IPS DF 4.7 (cell line): ENCODE results near the gene PRRT4.

Experiments
- DNase-seq: peaks from one replicate; pipeline ENCODE4 v3.0.0-alpha.2; 2013; ENCODE audit warnings: low spot score; ENCODE audit errors: extremely low read depth

Gene PRRT4

GRCh38 chr7:128349466-128349825, 12.0 kb downstream of the PRRT4 start:
- DNase-seq = no peak

DNA sequence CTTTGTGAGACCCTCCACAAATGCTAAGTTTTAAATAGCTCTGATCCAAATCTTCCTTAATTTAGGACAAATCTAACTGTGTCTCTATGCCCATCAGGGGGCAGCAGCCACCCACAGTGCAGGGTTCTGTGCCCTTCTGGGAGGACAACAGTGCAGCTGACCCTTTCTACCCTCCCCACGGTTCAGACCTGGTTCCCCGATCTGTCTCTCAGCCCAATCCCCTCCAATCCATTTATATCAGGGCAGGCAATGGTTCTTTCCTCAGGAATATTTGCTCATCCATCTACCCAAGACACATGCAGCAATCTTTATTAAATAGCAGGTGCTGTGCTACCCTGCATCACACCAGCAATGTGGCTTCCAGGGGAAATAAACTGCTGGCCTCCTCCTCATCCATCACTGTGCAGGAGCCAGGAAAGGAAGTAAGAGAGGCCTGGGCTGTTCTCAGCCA, 13.8 kb downstream of the PRRT4 start:
- no peak for DNase-seq

- no peak for DNase-seq
Observed at GRCh38 chr7:128344431-128344774, 17.1 kb downstream of the PRRT4 start.

GRCh38 chr7:128343554-128344430, 17.7 kb downstream of the PRRT4 start, which contains the start of gene RBM28:
Gene RBM28 (minus strand): TSS chr7:128343908. CDS start chr7:128343793, 115 bp downstream.
- DNase-seq = no peak

- no peak for DNase-seq
Observed at GRCh38 chr7:128341733-128342132, 19.8 kb downstream of the PRRT4 start.

DNA sequence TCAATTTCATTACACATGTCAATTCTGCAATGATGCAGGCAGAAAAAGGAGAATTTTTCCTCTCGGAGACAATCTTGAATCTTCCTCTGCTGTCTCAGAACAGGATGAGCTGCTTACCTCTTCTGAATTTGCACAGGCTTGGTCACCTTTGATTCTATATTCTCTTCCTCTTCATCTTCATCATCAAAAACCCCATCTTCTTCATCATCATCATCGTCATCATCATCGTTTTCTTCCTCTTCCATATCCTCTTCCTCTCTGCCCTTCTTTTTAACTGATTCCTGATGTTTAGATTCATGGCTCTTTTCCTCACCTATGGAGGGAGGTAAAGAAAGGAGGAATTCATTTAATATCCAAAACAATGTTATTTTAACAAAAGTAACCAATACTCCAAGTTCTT, 25.8 kb downstream of the PRRT4 start:
- no peak for DNase-seq

DNA sequence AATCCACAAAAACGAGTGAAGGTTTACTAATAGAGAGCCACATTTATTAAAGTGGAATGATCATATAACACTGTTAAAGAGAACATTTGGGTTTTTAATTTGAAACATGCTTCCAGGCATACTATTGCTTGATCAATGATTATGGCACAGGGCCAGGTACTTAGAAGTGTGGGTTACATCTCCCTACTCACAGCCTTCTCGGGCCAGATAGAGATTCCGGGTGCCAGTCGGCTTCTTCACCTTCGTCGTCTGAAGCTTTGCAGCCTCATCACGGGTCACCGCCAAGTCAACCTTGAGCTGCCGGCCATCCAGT, 37.2 kb downstream of the PRRT4 start:
- DNase-seq = no peak

GRCh38 chr7:128323459-128324367, 37.8 kb downstream of the PRRT4 start:
- no peak for DNase-seq

DNA sequence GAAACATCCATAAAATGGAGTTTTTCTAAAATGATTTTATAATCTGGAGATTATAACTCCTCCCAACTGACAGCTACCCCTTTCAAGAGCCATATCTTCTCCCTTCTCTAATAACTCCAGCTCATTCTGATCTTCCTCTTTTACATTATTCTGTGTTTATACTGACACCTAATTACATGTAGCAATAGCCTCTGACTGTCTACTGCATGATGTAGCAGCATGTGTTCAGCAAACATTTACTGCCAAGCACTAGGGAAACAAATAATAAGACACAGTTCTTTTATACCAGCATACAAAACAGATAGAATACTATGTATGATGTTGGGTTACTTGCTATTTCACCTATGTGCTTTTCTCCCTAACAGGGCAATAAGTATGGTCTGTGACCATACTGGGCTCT, 38.5 kb downstream of the PRRT4 start:
- DNase-seq = no peak

- no peak for DNase-seq
Observed at GRCh38 chr7:128322040-128322643, 39.3 kb downstream of the PRRT4 start.

DNA sequence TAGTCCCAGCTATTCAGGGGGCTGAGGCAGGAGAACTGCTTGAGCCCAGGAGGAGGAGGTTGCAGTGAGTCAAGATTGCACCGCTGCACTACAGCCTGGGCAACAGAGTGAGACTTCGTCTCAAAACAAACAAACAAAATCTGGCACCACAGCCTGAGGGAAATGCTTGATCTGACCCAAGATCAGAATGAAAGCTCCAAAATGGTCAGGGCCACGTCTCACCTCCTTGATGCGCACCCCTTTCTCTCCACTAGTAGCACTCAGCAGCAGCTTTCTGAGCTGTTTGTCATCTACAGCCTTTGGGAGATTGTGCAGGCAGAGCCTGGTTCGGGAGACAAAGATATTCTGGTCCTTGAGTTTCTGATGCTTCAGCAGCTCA, 40.5 kb downstream of the PRRT4 start:
- DNase-seq = no peak

GRCh38 chr7:128318691-128319090, 42.8 kb downstream of the PRRT4 start:
- DNase-seq = no peak

GRCh38 chr7:128311013-128311412, 50.5 kb downstream of the PRRT4 start:
- DNase-seq = no peak

DNA sequence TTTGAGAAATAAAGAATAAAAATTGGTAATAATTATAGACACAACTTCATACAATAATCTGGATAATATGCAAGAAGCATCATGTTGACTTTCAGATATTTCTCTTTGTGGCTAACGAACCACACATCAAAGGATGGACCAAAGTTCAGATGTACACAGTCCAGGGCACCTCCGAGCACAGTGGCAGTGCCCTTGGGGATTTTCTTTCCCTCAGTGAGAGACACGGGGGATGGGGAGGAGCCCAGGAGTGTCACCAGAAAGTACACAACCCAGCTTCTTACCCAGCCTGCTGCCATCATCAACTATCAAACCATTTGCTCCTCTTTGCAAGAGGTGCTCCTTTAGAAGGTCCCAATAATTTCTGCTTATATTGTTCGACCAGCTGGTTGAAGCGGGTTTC, 51.0 kb downstream of the PRRT4 start:
- DNase-seq = no peak

DNA sequence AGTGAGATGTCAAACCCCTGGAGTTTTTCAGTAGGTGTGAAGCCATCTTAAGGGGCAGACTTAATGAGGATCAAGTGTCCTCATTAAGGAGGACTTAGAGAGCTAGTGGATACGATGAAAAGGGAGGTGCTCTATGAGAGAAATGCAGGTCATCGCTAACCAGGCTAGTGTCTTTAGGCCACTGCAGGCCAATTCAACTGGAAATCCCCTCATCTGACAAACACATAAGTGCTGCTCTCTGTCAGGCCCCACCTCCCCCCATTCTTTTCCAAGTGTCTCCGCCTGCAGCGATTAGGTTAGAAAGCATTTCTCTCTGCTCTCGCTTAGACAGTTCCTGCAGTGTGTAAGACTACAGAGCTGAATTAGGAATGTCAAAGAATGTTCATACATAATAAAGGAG, 51.5 kb downstream of the PRRT4 start:
- DNase-seq = no peak

GRCh38 chr7:128309124-128309523, 52.4 kb downstream of the PRRT4 start:
- no peak for DNase-seq

GRCh38 chr7:128307061-128307460, 54.4 kb downstream of the PRRT4 start:
- no peak for DNase-seq

GRCh38 chr7:128304212-128304611, 57.3 kb downstream of the PRRT4 start:
- DNase-seq = no peak

DNA sequence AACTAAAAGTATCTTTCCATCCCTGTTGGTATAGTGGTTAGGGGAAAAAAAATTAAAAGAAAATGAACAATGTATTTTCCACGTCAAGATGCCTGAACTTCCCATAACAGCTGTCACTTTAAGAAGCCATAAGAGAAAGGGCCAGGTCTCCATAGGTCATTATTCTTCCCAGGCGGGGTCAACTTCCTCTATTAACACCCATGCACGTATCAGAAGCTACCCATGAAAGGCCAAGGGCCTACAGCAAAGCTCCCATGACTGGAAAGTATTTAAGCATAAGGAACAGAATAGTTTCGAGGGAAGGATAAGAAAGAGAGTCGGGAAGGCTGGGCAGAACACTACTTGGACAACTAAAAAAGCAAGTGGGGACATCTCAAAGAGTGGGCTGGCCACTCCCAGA, 57.8 kb downstream of the PRRT4 start:
- DNase-seq = no peak

- DNase-seq = no peak
Observed at GRCh38 chr7:128303133-128303532, 58.4 kb downstream of the PRRT4 start.

DNA sequence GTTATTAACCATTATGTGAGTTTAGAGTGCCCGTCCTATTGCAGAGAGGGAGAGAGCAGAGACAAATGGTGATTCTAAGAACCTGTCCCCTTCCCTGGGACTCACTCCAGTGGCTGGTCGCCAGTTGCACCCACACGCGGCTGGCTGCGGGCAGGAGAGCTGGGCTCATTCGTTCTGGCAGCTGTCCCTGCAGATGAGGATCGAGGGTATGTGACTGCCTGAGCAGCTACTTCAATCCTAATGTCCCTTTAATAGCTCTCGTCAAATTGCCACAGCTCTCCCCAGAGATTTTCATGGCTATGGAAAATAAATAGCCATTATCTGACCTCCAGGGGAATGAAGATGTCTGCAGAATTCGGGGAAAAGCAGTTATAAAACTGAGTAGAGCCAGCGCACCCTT, 59.4 kb downstream of the PRRT4 start:
- no peak for DNase-seq
